ENCODE data around the gene ERC2.

ERC2 gene

DNA sequence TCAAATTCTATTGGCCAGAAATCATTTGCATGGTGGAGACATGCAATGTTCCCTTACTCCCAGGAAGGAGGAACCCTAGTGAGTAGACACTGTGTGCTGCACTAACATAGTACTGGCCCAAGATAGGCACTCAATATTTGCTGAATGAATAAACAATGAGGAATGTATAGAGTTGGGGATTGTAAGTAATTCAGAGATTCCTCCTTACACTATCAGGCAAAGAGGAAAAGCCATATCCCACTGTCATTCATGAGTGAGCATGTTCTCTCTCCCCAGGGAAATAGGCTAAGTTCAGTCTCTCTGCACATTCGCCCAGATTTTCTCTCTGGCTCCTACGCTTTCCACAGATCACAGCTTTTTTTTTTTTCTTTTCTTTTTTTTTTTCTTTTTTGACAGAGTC, 826.3 kb downstream of the ERC2 start:
- Histone ChIP-seq H3K9me3 (ENCODE audit: severe bottlenecking) (no peaks in the 10 kb centered on the region), H3K36me3 (no peaks in the 10 kb centered on the region), H3K27me3 (ENCODE audit: insufficient read depth, low read depth, severe bottlenecking) (no peaks in the 10 kb centered on the region), H3K4me3 (ENCODE audit: low read depth, low read length) (no peak overlapping the region), H3K27ac (no peak overlapping the region)
- DNase-seq, result no peak
- TF ChIP-seq, protein P1, sequence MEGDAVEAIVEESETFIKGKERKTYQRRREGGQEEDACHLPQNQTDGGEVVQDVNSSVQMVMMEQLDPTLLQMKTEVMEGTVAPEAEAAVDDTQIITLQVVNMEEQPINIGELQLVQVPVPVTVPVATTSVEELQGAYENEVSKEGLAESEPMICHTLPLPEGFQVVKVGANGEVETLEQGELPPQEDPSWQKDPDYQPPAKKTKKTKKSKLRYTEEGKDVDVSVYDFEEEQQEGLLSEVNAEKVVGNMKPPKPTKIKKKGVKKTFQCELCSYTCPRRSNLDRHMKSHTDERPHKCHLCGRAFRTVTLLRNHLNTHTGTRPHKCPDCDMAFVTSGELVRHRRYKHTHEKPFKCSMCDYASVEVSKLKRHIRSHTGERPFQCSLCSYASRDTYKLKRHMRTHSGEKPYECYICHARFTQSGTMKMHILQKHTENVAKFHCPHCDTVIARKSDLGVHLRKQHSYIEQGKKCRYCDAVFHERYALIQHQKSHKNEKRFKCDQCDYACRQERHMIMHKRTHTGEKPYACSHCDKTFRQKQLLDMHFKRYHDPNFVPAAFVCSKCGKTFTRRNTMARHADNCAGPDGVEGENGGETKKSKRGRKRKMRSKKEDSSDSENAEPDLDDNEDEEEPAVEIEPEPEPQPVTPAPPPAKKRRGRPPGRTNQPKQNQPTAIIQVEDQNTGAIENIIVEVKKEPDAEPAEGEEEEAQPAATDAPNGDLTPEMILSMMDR (IDR thresholded peaks at IDR 0.05; ENCODE audit: low read depth, low read length), result no peak

DNA sequence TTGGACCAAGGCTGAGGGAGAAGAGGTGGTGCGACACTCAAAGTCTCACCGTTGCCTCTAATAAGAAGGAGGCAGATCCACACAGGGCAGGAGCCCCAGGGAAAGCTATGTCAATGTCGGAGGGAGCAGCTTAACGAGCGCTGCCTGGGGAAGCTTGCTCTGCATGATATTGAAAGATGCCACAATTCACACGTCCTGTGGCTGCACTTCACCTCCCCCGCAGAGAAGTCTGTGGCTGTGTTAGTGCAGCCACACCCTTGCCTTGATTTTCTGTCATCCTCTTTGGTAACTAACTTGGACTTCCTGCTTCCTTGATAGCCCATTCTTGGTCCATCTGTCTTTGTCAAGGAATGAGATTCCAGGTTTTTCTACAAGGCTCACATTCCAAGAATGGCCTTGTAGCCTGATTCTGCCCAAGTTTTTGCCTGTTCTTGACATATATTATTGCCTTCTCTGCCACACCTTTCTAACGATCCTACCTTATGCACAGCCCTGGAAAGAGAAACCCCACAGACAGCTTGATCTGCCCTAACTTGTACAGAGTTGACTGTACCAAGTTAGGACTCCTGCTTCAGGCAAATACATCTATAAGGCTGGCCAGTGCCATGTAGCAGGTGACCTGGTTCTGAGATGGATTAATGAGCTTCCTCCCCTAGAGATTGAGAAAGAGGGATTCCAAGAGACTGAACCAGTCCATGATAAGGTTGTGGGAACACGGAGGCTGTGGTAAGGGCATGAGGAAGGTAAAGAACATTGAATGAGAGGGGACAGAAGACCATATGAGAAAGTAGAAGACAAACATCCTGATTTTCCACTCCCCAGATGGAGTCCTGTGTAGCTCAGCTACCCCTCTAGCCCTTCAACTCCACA, 828.1 kb downstream of the ERC2 start:
- Histone ChIP-seq H3K27ac (no peak overlapping the region), H3K9me3 (ENCODE audit: severe bottlenecking) (no peaks in the 10 kb centered on the region), H3K27me3 (ENCODE audit: insufficient read depth, low read depth, severe bottlenecking) (no peaks in the 10 kb centered on the region), H3K4me3 (ENCODE audit: low read depth, low read length) (no peak overlapping the region), H3K36me3 (no peaks in the 10 kb centered on the region)
- TF ChIP-seq, protein P1 (IDR thresholded peaks at IDR 0.05; ENCODE audit: low read depth, low read length), result no peak
- DNase-seq, result no peak

DNA sequence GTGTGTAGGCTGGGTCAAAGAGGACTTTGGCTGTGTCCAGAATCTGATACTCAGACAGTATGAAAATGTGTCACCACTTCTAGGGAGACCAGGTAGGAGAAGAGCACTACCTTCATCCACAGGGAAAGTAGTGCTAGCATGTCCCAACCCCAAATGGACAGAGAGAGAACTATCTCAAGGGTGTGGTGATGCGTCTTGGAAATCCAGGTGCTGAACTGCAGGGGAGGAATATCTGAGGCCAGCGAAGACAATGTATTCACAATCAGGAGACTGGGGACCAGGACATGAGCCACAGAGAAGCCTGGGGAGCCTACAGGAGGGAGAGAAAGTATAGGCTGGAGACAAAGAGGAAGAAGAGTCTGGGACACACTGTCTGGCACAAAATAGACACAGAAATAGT, 829.1 kb downstream of the ERC2 start:
- no peaks in the 10 kb centered on the region for H3K9me3 ChIP-seq (ENCODE audit: severe bottlenecking)
- H3K27ac ChIP-seq, result no peak overlapping the region
- TF ChIP-seq, protein P1 (IDR thresholded peaks at IDR 0.05; ENCODE audit: low read depth, low read length), result no peak
- DNase-seq, result no peak
- no peaks in the 10 kb centered on the region for H3K36me3 ChIP-seq
- H3K4me3 ChIP-seq (ENCODE audit: low read depth, low read length), result no peak overlapping the region
- no peaks in the 10 kb centered on the region for H3K27me3 ChIP-seq (ENCODE audit: insufficient read depth, low read depth, severe bottlenecking)

DNA sequence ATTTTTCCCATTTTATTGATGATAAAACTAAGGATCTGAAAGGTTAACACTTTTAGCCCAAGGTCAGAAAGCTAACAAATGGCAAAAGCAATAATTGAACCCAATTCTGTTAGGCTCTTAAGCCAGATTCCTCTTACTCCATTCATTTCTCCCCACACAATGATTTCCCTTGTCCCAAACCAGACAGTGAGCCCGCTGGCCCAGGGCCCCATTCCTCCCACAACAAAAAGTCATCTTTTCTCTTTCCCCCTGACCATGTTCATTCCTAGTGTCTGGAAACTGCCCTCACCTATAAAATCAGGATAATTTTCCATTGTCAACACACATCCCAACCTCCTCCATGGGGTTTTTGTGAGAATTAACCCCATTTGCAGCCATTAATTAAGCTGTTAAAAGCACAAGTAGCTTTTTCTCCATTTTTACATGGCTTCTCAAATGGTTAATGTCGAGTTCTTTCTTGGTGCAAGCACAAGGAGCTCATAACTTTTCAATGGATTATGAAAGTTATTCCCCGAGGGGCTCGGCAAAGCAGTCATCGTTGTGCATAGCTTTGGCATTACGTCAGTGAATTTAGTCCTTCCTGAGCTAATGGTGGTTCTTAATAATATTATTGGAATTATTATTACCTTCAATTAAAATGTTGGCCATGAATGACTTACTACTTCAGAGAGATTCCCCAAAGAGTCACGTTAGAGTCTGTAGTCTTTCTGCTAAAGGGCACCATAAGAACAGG, 830.2 kb downstream of the ERC2 start:
- H3K27me3 ChIP-seq (ENCODE audit: insufficient read depth, low read depth, severe bottlenecking), result no peaks in the 10 kb centered on the region
- H3K27ac ChIP-seq, result no peak overlapping the region
- TF ChIP-seq, protein P1 (IDR thresholded peaks at IDR 0.05; ENCODE audit: low read depth, low read length), result no peak
- no peaks in the 10 kb centered on the region for H3K36me3 ChIP-seq
- no peak for DNase-seq
- H3K9me3 ChIP-seq (ENCODE audit: severe bottlenecking), result no peaks in the 10 kb centered on the region
- H3K4me3 ChIP-seq (ENCODE audit: low read depth, low read length), result no peak overlapping the region

DNA sequence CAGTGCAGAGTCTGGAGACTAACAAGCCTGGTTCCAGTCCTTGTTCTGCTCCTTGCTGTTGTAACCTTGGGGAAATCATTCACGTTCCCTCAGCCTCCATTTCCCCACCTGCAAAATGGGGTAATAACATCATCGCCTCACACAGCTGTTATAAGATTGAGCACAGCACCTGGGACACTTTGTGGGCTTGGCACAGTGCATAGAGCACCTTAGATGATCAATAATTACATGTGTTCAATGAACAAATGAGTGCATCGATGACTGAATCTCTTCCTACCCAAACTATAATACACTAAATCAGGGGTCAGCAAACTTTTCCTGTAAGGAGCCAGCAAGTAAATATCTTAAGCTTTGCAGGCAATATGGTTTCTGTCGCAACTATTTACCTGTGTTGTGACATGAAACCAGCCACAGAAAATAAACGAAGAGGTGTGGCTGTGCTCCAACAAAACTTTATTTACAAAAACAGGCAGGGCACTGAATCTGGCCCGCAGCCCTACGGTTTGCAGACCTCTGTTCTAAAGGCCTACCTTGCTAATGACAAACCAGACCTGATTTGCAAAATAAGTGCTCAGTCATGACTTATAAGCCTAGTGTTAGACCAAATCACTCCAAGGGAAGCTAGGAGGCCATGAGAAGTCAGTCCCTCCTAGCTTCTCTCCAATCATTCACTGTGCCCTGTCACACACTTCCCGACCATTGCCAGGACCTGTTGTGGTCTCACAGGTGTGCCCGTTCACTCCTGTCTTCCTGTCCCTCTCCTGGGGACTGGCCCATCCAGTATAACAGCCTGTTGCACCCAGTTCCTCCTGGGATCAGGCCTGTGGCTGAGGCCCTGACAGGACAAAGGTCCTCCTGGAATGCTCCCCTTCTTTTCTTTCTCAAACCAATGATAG, 831.7 kb downstream of the ERC2 start:
- Histone ChIP-seq H3K36me3 (no peaks in the 10 kb centered on the region), H3K27me3 (ENCODE audit: insufficient read depth, low read depth, severe bottlenecking) (no peaks in the 10 kb centered on the region), H3K4me3 (ENCODE audit: low read depth, low read length) (no peak overlapping the region), H3K9me3 (ENCODE audit: severe bottlenecking) (no peaks in the 10 kb centered on the region), H3K27ac (no peak overlapping the region)
- DNase-seq, result no peak
- TF ChIP-seq, protein P1 (IDR thresholded peaks at IDR 0.05; ENCODE audit: low read depth, low read length), result no peak

All from WERI-Rb-1 (cell line).